HG03565 (cell line): Measurements from ENCODE around the gene POC5.
"Not testable (repeated sequence)": the region's sequence is repeated elsewhere in the genome, so short reads cannot be mapped to it uniquely, and the experiment has no call there.

Source experiments
- ATAC-seq: cut with Tn5 transposase; IDR thresholded peaks from one replicate; pipeline ENCODE4 v1.9.1; 2021; ENCODE audit warnings: mild to moderate bottlenecking, moderate library complexity; ENCODE audit not compliant: unreplicated experiment

POC5 gene

DNA sequence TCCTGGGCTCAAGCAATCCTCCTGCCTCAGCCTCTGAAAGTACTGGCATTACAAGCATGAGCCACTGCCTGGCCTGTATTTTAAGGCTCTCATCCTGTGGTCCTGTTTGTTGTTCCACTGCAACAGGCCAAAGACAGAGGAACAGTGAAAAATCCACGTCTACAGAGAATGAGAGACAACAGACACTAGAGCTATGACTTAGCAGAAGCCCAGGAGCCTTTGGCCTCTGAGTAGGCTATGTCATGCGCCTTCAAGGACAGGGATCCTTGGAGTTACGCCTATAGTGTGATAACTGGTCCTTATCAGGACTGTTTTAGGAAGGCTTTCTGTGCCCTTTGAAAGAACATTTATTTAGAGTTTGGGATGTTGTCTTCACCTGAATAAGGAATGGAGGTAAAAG lies 10.5 kb downstream of the POC5 start:
- no peak for ATAC-seq

DNA sequence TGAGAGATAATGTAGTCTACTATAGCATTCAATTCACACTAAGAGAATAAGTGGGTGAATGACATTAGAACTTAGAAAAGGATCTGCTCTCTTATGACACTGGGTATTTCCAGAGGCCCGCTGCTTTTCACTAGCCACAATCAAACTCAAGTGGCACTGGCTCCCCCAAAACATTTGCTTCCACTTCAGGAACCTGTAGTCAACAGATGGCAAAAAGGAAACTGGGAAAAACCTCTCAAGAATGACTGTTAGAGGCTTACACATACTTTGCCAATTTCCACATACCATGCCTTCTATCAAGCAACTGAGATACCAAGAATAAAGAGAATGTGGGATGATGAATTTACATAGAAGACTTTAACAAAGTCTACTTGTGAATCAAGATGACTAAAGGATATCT lies 11.2 kb downstream of the POC5 start:
- ATAC-seq = no peak

DNA sequence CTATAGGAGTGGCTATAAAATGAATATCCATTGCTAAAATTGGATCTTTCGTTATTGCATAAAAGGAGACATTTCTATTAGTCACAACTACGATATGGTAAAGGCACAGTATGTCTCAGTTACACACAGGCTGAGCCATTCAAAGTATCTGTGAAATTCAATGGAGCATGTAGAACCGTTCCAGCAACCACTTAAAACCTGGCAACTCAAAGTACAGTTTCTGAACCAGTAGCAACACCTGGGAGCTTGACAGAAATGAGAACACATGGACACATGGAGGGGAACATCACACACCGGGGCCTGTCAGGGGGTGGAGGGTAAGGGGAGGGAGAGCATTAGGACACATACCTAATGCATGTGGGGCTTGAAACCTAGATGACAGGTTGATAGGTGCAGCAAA lies 15.4 kb downstream of the POC5 start:
- no peak for ATAC-seq

DNA sequence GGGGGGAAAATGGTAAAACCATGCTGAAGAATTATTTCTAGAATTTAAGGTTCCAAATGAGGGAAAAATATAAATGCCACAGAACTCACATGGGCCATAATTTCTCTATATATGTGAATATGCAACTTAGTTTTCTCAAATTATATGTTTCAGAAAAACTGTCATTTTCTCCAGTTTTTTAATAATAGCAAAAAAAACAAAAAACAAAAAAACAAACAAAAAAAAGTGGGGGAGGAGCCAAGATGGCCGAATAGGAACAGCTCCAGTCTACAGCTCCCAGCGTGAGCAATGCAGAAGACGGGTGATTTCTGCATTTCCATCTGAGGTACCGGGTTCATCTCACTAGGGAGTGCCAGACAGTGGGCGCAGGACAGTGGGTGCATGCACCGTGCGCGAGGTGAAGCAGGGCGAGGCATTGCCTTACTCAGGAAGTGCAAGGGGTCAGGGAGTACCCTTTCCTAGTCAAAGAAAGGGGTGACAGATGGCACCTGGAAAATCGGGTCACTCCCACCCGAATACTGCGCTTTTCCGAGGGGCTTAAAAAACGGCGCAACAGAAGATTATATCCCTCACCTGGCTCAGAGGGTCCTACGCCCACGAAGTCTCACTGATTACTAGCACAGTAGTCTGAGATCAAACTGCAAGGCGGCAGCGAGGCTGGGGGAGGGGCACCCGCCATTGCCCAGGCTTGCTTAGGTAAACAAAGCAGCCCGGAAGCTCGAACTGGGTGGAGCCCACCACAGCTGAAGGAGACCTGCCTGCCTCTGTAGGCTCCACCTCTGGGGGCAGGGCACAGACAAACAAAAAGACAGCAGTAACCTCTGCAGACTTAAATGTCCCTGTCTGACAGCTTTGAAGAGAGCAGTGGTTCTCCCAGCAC lies 21.5 kb downstream of the POC5 start:
- ATAC-seq = not testable (repeated sequence)

DNA sequence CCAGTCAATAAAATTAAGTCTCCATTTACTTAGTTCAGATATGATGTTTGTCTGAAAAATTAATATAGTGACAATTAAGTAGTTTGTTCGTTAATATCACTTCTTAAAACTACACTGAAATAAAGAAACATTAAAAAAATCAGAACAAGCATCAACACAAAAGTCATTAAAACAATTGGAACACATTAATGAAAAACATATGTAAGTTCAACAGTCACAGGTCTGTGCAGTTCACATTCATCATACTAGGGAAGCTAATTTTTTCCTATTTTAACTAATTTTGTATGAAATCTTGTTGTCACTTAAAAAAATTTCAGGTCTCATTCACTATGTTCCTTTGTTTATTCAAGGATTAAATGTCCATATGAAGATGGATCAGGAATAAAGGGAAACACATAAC lies 22.5 kb downstream of the POC5 start:
- ATAC-seq = no peak

DNA sequence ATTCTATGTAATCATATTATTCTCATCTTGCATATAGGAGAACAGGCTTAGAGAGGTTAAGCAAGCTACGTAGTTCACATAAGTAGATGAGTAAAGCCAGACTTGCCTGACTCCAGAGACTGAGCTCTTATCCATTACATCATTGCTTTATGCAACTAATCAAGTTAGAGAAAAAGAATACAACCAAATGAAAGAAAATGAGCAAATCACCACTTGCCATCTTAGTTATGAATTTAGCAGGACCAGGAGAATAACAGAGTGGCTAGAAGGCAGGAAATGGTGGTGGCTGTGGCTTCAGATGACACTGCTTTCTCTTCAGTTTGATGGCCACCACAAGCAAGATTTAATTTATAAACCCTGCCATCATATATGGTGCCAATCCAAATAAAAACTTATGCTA lies 26.6 kb downstream of the POC5 start:
- ATAC-seq = no peak

DNA sequence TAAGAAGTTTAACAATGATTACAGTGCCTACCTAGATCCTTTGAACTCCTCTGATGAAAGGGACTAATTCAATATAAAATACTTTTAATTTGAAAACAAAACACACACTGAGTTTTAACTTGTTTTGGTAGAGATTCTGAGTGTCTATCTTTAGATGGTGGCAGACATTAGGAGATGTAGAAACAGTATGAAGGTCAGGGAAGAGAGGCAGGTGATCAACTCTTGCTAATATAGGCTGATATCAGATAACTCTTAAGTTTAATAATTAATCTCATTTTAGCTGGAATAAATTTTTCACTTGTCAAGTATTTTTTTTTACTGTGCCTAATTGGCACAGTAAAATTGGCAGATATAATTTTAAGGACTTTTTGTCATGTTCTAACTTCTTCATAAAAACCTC lies 30.8 kb downstream of the POC5 start:
- no peak for ATAC-seq

DNA sequence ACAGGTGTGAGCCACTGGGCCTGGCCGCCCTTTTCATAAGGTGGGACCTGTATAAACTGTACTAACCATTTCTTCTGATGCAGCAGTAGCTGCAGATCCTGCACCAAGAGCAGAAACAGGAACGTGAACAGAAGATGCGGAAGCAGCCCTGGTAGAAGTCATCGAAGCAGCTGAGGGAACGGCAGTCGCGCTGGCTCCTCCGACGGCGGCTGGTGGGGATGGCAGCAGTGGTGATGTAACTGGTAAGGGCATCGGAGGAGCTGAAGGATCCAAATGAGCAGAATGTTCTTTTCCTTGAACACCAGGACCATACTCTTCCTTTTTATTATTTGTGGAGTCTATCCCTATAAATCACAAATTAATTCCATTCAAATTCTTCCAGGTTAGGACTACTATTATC lies 32.1 kb downstream of the POC5 start:
- no peak for ATAC-seq

DNA sequence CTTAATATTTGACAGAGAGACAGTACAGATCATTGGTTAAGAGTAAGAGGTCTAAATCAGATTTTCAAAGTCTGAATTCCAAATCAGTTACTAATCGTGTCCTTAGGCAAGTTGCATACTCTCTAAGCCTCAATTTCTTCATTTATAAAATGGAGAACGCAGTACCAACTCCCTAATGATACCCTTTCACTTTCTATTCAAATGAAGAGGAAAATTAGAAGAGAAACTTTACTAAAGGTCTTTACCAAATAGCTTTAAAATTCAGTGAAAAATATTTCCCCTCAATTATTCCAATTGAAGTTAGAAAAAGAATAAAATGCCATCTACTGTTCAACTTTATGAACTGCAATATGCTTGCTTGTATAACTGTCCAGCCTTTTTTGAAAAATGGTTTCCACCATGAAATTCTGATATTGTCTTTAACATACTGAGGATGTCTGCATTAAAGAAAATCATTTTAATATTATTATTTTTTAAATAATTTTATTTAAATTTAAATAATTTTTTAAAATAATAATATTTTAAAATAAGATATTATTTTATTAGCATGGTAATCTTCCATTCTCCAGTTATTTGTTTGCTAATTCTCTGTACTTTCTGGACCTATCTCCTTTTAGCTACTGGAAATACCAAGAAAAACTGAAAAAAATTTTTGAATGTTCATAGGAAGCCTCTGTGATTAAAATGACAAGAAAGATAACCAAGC lies 36.0 kb downstream of the POC5 start:
- ATAC-seq = no peak

DNA sequence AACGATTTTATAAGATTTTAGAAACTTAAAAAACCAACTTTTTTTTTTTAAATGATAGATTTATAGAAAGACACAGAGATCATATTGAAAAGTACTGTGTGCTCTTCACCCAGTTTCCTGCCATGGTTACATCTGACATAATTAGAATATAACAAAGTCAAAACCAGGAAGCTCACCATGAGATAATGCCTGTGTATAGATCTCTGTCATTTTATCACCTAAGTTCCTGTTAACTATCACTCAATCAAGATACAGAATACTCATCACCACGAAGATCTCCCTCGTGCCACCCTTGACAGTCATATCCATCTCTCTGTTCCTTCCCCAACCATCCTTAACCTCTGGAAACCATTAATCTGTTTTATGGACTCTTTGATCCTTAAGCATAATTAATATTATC lies 39.1 kb downstream of the POC5 start:
- ATAC-seq = no peak

DNA sequence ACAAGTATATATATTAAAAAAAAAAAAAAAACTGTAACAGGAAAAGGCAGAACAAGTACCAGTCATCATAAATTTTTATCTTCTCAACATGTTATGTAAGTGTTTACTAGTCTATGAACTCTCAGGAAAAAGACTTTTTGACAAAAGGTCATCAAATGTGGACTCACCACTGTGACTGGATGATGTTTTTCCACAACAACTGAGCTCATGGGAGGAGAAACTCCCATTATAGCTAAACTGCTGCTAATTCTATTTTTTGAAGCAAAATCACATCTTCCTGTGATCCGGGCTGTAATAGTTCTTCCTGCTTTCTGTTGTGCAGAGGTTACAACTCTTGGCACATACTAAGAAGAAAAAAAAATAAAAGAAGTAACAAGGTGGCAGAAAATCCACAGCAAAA lies 39.6 kb downstream of the POC5 start:
- ATAC-seq = no peak

DNA sequence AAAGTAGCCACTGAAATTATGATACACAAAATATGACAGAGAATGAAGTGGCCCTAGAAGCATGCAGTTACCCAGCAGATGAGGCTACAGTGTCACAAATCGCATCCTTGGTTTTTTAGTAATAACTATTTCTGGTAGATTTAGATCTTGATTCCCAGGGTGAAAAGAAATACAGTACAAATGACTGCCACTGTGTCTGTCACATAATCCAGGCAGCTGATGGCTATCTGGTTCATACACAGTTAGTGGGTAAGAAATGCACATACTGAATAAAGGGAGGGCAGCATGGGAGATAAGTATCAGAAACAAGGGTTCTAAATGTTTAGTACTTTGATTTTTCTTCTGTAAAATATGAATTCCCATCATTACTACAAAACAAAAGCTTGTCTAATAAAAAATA lies 41.5 kb downstream of the POC5 start:
- ATAC-seq = no peak

DNA sequence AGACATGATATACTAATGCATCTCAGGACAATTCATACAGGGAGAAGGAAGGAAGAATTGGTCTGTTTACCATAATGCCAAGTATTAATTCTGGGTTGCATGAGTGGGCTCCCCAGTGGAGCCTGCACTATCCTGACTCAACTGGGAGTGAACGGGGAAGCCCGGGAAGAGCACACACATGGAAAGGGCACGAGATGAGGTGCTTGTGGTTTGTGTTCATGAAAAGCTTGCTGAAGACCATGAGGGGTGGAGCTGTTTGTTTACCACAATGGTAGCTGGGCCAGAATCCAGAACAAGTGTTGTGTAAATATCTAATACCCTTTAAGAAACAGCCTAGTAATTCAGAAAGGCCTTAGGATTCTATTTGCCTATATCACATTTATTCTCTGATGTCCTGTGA lies 44.6 kb downstream of the POC5 start:
- no peak for ATAC-seq

DNA sequence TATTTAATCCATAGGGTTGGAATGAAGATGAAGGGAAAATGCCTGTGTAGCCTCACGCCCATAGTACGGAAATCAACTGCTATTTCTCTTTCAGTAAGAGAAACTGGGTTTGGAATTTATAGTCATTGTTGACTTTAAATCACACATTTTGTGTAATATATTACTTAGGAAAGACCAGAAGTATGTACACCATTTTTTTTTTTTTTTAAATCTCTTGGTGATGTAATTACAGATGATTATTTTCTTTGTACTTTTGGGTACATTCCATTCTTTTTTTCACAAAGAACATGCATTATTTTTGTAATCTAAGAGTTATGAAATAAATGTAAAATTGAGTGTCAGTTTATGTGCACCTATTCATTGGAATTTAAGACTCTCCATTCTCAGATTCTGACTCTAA lies 45.7 kb downstream of the POC5 start:
- no peak for ATAC-seq

DNA sequence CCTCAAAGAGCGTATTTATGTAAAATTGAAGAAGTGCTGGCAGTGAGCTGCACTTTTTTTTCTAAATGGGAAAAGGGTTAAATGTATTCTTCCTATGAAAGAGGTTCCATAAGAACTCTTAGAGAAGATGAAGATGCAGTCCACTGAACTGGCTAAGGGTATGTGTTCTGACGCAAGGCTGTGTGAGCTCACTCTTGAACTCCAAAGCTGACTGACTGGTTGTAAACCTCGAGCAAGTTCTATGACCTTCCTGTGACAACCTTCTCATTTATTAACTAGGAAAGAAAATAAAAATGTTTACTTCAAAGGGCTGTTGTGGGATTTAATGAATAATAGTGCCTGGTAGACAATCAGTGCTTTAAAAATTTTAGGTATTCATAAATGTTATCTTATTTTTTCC lies 46.7 kb downstream of the POC5 start:
- ATAC-seq = no peak

DNA sequence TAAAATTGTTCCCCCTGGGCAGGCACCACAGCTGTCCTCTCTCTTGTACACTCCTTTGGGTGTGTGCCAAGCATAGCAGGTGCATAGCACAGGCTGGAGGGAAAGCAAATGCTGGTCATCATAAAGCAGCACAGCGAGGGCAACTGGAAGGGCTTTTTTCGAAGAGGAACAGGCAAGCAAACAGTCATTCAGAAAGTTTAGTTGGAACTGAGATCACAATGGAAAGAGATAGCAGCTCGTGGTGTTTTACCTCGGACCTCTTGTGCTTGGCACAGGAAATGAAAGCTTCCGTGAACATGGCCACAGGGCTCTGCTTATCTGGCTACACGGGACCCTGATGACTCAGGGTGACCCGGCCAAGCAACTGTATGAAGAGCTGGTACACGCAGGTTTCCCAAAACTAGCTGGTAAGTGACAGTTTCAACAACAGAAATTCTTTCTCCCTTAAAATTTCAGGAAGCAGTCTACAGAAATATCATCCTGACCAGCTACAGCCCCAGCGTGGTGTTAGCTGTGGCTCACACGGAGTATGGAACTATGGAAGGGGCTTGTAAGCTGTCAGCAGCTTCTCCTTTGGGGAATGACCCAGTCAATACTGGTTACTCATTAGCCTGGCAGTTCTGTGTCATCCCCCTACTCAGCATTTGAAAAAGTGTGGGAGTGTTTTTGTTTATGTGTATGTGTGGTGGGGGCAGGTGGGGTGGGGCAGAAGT lies 48.1 kb downstream of the POC5 start:
- ATAC-seq = peak; percentile 89

DNA sequence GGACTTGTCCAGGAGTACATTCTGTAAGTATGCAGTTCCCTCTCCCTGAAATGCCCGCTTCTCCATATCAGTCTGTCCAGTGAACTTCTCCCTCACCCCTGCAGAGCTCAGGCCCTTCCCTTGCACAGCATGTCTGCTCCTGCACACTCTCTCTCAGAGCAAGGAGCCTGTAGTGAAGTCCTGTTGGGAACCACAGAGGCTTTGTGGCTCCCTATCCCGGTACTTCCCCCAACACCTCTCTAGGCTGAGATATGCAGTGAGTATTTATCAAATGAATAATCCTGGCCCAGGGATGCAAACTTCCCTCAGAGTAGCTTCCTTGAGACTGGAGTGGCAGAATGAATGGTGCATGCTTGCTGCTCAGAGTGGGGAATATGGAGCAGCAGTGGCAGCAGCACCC lies 48.8 kb downstream of the POC5 start:
- ATAC-seq = no peak

DNA sequence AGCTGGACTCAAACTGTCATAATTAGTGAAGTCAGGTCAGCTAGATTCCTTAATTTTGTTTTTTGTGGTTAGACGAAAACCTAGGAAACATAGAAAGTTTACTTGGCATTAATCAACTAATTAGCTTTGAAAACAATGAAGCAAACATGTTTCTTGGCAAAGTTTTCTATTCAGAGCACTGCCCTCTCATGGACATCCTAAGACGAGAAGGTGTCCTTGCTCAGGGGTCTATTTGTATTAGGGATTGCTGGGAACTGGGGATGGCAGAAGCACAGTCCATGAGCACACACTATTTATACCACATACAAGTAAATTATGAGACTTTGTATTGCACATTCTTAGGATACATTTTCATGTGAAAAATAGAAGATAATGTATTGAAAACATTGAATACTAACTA lies 49.7 kb downstream of the POC5 start:
- no peak for ATAC-seq

DNA sequence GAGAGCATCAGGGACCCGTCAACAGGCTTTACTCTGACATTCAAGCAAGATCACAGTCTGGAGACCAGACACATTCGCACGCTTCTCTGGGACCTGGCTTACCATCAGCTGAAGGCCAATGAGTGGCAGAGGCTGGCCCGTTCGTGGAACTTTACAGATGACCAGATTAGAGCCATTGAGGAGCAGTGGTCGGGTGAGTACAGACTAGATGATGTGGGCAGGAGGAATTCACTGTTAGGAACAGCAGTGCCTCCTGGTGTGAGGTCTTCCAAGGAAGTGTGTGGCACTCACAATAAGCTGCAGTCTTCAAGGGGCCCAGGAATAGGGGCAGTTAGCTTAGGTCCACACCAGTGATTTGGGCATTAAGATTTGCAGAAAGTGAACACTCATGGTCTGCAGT lies 50.4 kb downstream of the POC5 start:
- ATAC-seq = no peak

DNA sequence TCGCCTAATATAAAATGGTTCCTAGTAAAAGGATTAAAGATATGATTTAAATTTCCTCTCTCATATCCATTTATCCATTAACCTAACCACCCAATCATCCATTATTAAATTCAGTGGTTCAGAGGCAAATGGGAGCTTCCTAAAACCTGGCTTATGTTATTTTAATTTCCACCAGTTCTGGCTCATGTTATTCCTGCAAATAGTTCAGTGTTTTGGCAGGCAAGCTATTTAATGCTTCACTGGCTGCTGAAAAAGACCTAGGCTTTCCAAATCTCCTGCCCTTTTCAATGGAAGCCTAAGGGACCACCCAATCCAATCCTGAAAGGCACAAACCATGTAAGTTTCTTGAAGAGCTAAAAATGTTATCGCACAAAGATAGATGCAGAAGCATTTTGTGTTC lies 52.3 kb downstream of the POC5 start:
- ATAC-seq = no peak

DNA sequence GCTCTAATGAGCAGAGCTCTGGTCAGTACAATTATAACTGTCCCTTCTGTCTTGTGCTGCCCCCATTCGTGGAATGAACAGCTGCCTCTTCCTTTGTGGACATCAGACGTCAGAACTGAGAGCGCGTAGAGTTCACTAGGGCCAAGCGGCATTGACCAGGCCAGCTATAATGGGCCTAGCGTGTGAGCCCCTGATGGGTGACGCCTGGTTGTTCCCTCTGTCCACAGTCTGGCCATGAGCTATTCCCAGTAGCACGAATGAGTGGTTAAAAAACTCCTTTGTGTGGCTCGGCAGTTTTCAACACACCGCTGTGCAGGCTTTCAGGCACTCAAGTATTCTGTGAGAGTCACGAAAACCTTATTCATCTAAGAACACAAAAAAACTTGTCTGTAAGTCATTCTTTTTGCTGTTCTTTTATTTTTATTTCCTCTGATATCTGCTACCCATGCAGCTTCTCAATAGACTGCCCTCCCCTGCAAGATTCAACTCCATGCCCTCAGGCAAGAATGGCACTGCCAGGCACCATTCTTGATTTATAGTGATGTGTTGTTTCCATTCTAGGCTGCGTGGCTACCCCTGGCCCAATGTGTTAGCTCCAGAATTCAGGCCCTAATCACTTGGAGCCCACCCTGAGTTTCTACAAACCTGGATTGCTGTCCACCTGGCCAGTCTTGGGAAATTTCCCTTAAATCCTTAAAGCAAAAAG lies 53.5 kb downstream of the POC5 start:
- ATAC-seq = no peak
